ENCODE results near the gene CBR1.

CBR1 gene

DNA sequence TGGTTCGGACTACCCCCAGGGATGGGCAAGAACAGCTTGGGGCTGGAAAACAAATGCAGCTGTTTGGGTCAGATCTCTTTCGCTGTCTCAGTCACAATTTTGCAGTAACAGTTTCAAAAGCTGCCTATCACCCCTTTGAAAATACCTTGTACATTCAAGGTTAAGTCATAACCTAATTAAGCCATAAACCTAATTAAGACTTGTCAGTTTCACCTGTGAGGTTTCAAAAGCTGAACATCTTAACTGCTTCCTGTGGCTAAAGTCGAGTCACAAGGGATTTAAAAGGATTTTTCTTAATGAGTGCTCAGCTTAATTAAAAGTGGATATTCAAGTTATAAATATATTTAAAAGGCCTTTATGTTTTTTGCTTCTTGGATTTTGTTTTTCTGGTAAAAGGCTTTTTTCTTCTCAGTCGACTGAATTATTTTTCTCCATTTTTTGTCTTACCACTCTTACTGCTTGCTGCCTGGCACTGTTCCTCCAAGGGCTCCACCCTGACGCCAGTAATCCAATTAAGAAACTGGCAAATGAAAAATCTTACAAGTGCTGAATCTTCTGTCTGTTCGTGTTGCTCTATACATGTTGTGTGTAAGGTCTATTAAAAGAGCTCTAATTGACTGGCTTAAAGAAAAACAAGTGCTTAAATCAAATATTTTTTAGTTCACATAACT lies 31.3 kb downstream of the CBR1 start:
- H3K4me3 ChIP-seq (replicated peaks; ENCODE audit: low read depth, low read length), result no peak overlapping the region
- no peak for TF ChIP-seq CTCF (IDR thresholded peaks at IDR 0.05; ENCODE audit: low read length, missing control alignments)
- DNase-seq (ENCODE audit: low read depth), result no peak

DNA sequence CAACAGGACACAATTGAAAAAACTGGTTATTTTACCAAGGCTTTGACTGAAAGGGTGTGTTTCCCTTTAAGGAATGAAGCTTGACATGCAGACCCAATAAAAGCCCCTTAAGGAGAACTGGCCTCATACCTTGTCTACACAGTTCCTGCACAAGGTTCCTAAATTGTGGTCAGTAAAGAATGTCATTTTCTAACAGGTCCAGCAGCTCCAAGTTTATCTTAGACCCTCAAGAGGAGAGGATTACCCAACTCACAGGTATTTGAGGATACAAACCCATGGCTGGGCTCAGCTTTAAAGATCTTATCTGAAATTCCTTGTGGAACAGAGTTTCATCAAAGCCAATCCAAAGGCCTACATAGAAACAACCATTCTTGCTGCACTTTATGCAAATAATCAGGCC lies 33.6 kb downstream of the CBR1 start:
- H3K4me3 ChIP-seq (replicated peaks; ENCODE audit: low read depth, low read length), result no peak overlapping the region
- no peak for TF ChIP-seq CTCF (IDR thresholded peaks at IDR 0.05; ENCODE audit: low read length, missing control alignments)
- no peak for DNase-seq (ENCODE audit: low read depth)

DNA sequence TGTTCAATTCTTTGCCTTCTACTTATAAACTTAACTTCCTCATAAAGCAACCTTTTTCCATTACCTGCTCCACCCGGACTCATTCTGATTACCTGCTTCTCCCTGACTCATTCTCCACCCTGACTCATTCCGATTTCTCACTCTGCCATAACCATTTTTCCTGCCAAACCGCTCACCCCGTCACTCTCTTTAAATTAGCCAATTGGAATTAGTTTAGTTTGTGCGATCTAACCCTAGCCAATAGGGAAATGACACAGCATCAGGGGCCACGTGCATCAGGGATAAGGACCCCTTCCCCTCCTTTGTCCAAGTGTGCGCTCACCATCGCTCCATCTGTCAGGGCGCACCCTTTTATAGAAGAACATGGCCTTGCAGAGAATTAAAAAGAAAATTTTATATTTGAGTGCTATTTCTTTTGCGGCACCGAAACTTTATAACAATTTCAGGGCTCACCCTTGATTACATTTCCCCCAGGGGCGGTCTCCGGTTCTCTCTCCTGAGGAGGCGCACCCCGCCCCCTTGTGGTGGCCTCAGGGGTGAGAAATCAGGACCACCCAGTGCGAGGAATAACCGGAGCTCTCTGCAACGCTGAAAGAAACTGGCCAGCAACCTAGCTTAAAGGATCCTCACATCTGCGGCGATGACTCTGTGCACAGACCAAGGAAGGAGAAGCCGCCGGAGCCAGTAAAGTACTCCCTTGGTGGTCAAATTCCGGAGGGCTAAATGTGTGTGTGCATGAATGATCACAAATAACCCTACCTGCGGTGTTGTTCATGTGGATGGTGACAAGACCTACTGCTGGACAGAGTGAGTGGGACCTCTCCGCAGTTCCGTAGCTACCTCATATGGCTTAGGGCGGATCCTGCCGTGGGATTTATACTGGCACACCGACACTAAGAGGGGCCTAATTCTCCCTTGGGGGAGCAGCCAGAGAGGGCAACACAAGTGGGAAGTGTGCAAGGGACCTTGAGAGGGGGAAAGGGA lies 34.8 kb downstream of the CBR1 start:
- peak; percentile 46 for DNase-seq (ENCODE audit: low read depth)
- H3K4me3 ChIP-seq (replicated peaks; ENCODE audit: low read depth, low read length), result no peak overlapping the region
- peak; percentile 41 for TF ChIP-seq CTCF (IDR thresholded peaks at IDR 0.05; ENCODE audit: low read length, missing control alignments)

DNA sequence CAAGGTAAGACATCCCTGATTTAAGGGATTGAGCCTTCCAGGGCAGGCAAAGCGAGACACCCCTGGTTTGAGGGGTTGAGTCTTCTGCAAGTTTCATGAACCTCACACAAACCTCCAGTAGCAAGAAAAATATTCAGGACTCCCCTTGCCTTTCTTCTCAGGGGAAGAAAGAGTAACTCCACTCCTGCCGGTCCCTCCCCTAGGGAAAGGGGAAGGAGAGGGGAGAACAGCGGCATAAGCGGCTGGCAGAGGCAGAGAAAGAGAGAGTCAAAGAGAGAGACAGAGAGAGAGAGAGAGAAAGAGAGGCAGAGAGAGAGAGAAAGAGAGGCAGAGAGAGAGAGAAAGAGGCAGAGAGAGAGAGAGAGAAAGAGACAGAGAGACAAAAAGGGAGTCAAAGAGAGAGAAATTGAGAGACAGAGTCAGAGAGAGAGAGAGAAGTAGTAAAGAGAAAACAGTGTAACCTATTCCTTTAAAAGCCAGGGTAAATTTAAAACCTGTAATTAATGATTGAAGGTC lies 35.6 kb downstream of the CBR1 start:
- DNase-seq (ENCODE audit: low read depth), result no peak
- H3K4me3 ChIP-seq (replicated peaks; ENCODE audit: low read depth, low read length), result no peak overlapping the region
- TF ChIP-seq CTCF (IDR thresholded peaks at IDR 0.05; ENCODE audit: low read length, missing control alignments), result no peak

GRCh38 chr21:36109868-36110267 lies 40.0 kb downstream of the CBR1 start:
- no peak for DNase-seq (ENCODE audit: low read depth)
- no peak overlapping the region for H3K4me3 ChIP-seq (replicated peaks; ENCODE audit: low read depth, low read length)
- TF ChIP-seq CTCF (IDR thresholded peaks at IDR 0.05; ENCODE audit: low read length, missing control alignments), result no peak

DNA sequence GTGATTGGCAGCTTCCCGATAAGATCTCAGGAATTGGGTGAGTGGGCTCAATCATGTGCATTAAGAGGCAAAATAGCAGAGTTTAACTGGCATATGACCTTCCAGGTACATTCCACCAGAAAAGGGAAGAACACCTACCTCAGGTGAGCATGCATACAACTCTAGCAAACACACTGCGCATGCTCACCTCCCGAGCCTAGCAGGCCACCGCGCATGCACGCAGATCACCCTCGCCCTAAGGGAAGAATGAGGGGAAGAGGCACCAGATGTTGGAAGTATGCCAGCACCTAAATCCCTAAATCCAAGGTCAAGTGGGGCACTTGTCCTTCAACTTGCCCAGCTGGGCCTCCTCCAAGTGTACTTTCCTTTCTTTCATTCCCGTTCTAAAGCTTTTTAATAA lies 41.4 kb downstream of the CBR1 start:
- no peak for TF ChIP-seq CTCF (IDR thresholded peaks at IDR 0.05; ENCODE audit: low read length, missing control alignments)
- H3K4me3 ChIP-seq (replicated peaks; ENCODE audit: low read depth, low read length), result no peak overlapping the region
- no peak for DNase-seq (ENCODE audit: low read depth)

All from fibroblast of pulmonary artery (primary cell).